SK-N-SH (cell line): ENCODE results near the gene SLC16A13.

ENCODE experiments used
- FOSL2 ChIP-seq: IDR thresholded peaks from 2 replicates; pipeline ENCODE4 v1.4.0; 2012; ENCODE audit warnings: low read depth, mild to moderate bottlenecking, moderate library complexity, borderline replicate concordance
- FOXM1 ChIP-seq: IDR thresholded peaks from 2 replicates; pipeline ENCODE4 v1.4.0; 2012; ENCODE audit warnings: low read depth, mild to moderate bottlenecking
- GABPA ChIP-seq: IDR thresholded peaks from 2 replicates; pipeline ENCODE4 v1.4.0; 2012; ENCODE audit warnings: low read depth, mild to moderate bottlenecking
- GATA2 ChIP-seq: sonication (generic); formaldehyde crosslinking; IDR thresholded peaks from 2 replicates; pipeline ENCODE4 v1.5.0; 2020; ENCODE audit warnings: mild to moderate bottlenecking, missing genetic modification reagents
- JUND ChIP-seq: IDR thresholded peaks from 2 replicates; pipeline ENCODE4 v1.4.0; 2012
- MAX ChIP-seq: IDR thresholded peaks from 2 replicates; pipeline ENCODE4 v1.4.0; 2012; ENCODE audit warnings: low read depth
- MEF2A ChIP-seq: IDR thresholded peaks from 2 replicates; pipeline ENCODE4 v1.4.0; 2012; ENCODE audit warnings: low read depth, borderline replicate concordance
- MXI1 ChIP-seq: IDR thresholded peaks from 2 replicates; pipeline ENCODE4 v1.6.1; 2012; ENCODE audit warnings: mild to moderate bottlenecking, low read depth, low read length, improper control_type of control experiment
- NRF1 ChIP-seq: IDR thresholded peaks from 2 replicates; pipeline ENCODE4 v1.6.1; 2012; ENCODE audit warnings: low read depth, mild to moderate bottlenecking, low read length
- RAD21 ChIP-seq: IDR thresholded peaks from 2 replicates; pipeline ENCODE4 v1.6.1; 2012; ENCODE audit warnings: mild to moderate bottlenecking, low read length
- SMC3 ChIP-seq: IDR thresholded peaks from 2 replicates; pipeline ENCODE4 v1.6.1; 2012; ENCODE audit warnings: low read depth, low read length, improper control_type of control experiment
- YY1 ChIP-seq: IDR thresholded peaks from 2 replicates; pipeline ENCODE4 v1.4.0; 2012; ENCODE audit warnings: low read depth, mild to moderate bottlenecking
- TF ChIP-seq, protein P1 (sequence below): fragments of 200-600 bp; sonication (generic); IDR thresholded peaks from 2 replicates; pipeline ENCODE4 v1.6.1; 2017; ENCODE audit warnings: antibody characterized with exemption, mild to moderate bottlenecking, moderate library complexity
- TF ChIP-seq, protein P2 (sequence below): IDR thresholded peaks from 2 replicates; pipeline ENCODE4 v1.6.1; 2012; ENCODE audit warnings: mild to moderate bottlenecking, low read depth, low read length, moderate library complexity

GRCh38 chr17:7020894-7021664 is 14.7 kb upstream of the SLC16A13 start:
- TF ChIP-seq, protein P1, sequence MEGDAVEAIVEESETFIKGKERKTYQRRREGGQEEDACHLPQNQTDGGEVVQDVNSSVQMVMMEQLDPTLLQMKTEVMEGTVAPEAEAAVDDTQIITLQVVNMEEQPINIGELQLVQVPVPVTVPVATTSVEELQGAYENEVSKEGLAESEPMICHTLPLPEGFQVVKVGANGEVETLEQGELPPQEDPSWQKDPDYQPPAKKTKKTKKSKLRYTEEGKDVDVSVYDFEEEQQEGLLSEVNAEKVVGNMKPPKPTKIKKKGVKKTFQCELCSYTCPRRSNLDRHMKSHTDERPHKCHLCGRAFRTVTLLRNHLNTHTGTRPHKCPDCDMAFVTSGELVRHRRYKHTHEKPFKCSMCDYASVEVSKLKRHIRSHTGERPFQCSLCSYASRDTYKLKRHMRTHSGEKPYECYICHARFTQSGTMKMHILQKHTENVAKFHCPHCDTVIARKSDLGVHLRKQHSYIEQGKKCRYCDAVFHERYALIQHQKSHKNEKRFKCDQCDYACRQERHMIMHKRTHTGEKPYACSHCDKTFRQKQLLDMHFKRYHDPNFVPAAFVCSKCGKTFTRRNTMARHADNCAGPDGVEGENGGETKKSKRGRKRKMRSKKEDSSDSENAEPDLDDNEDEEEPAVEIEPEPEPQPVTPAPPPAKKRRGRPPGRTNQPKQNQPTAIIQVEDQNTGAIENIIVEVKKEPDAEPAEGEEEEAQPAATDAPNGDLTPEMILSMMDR, result no peak
- TF ChIP-seq GABPA, result no peak
- TF ChIP-seq RAD21, result no peak
- no peak for TF ChIP-seq FOXM1
- no peak for TF ChIP-seq NRF1
- TF ChIP-seq, protein P2, sequence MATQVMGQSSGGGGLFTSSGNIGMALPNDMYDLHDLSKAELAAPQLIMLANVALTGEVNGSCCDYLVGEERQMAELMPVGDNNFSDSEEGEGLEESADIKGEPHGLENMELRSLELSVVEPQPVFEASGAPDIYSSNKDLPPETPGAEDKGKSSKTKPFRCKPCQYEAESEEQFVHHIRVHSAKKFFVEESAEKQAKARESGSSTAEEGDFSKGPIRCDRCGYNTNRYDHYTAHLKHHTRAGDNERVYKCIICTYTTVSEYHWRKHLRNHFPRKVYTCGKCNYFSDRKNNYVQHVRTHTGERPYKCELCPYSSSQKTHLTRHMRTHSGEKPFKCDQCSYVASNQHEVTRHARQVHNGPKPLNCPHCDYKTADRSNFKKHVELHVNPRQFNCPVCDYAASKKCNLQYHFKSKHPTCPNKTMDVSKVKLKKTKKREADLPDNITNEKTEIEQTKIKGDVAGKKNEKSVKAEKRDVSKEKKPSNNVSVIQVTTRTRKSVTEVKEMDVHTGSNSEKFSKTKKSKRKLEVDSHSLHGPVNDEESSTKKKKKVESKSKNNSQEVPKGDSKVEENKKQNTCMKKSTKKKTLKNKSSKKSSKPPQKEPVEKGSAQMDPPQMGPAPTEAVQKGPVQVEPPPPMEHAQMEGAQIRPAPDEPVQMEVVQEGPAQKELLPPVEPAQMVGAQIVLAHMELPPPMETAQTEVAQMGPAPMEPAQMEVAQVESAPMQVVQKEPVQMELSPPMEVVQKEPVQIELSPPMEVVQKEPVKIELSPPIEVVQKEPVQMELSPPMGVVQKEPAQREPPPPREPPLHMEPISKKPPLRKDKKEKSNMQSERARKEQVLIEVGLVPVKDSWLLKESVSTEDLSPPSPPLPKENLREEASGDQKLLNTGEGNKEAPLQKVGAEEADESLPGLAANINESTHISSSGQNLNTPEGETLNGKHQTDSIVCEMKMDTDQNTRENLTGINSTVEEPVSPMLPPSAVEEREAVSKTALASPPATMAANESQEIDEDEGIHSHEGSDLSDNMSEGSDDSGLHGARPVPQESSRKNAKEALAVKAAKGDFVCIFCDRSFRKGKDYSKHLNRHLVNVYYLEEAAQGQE, result no peak
- TF ChIP-seq JUND, result no peak
- no peak for TF ChIP-seq MXI1
- TF ChIP-seq YY1, result no peak
- no peak for TF ChIP-seq SMC3
- TF ChIP-seq MEF2A, result no peak
- TF ChIP-seq GATA2 (CRISPR knock-in tag), result no peak
- no peak for TF ChIP-seq FOSL2
- TF ChIP-seq MAX, result no peak
